PC-3 (cell line): ENCODE data around the gene SSTR4. TPM values are rescaled to one million over a fixed set of nuclear protein-coding genes. Genes with fewer than 3 reads are reported as not detected.

Experiments used
- ATAC-seq: fragments of 200-7000 bp; cut with Tn5 transposase; 2 replicates; pipeline ENCODE4 v1.9.1; 2020; ENCODE audit warnings: mild to moderate bottlenecking, moderate library complexity
- BruUV-seq: library from RNA; stranded (reverse); fragments of 400-500 nt; replicated peaks from 2 replicates; lab custom pipeline; 2021; lab: Mats Ljungman, UMichigan
- CTCF ChIA-PET: fragments of 300-600 bp; sonication (Branson Sonifier 250); formaldehyde crosslinking; loops from one replicate; lab custom pipeline; 2022; ENCODE audit warnings: antibody characterized with exemption; lab: Charles Lee
- POLR2A ChIA-PET: fragments of 300-600 bp; sonication (Branson Sonifier 250); formaldehyde crosslinking; loops from one replicate; lab custom pipeline; 2022; ENCODE audit warnings: antibody characterized with exemption; ENCODE audit not compliant: unreplicated experiment; lab: Charles Lee
- DNase-seq: peaks from one replicate; pipeline ENCODE4 v3.0.0-alpha.2; 2015
- H2AFZ ChIP-seq: fragments of 300-600 bp; sonication (generic); 2 replicates; pipeline ENCODE4 v1.6.0; 2016; ENCODE audit warnings: antibody characterized with exemption, low read length
- H3F3A ChIP-seq: fragments of 300-600 bp; sonication (generic); one replicate; pipeline ENCODE4 v1.6.0; 2017; ENCODE audit warnings: antibody characterized with exemption, low read length, control low read depth, mild to moderate bottlenecking; ENCODE audit not compliant: unreplicated experiment
- H3K27ac ChIP-seq: fragments of 300-600 bp; sonication (generic); 2 replicates; pipeline ENCODE4 v1.5.1; 2016; ENCODE audit warnings: mild to moderate bottlenecking, low read length
- H3K27me3 ChIP-seq: fragments of 300-600 bp; sonication (generic); 2 replicates; pipeline ENCODE4 v1.6.1; 2016; ENCODE audit warnings: low read length, mixed read lengths
- H3K36me3 ChIP-seq: fragments of 300-600 bp; sonication (generic); 2 replicates; pipeline ENCODE4 v1.6.1; 2016; ENCODE audit warnings: low read depth, mixed run types, low read length, mixed read lengths
- H3K4me1 ChIP-seq: fragments of 300-600 bp; sonication (generic); 2 replicates; pipeline ENCODE4 v1.5.1; 2016; ENCODE audit warnings: low read length; ENCODE audit not compliant: insufficient read depth
- H3K4me2 ChIP-seq: fragments of 300-600 bp; sonication (generic); 2 replicates; pipeline ENCODE4 v1.6.0; 2016; ENCODE audit warnings: low read length
- H3K4me3 ChIP-seq: fragments of 300-600 bp; sonication (generic); 2 replicates; pipeline ENCODE4 v1.5.1; 2016; ENCODE audit warnings: mild to moderate bottlenecking, low read length, mixed read lengths
- H3K79me2 ChIP-seq: fragments of 300-600 bp; sonication (generic); 2 replicates; pipeline ENCODE4 v1.6.1; 2017; ENCODE audit warnings: low read length, mixed read lengths
- H3K9ac ChIP-seq: fragments of 300-600 bp; sonication (generic); 2 replicates; pipeline ENCODE4 v1.6.0; 2016; ENCODE audit warnings: mild to moderate bottlenecking, low read length
- H3K9me2 ChIP-seq: fragments of 300-600 bp; sonication (generic); replicated peaks from 2 replicates; pipeline ENCODE4 v1.6.1; 2016; ENCODE audit warnings: mixed run types, low read length, mixed read lengths
- H3K9me3 ChIP-seq: fragments of 300-600 bp; sonication (generic); 2 replicates; pipeline ENCODE4 v1.6.1; 2016; ENCODE audit warnings: low read length, mixed read lengths
- H4K20me1 ChIP-seq: fragments of 300-600 bp; sonication (generic); 2 replicates; pipeline ENCODE4 v1.6.1; 2016; ENCODE audit warnings: low read length, mixed read lengths
- EZH2 ChIP-seq: fragments of 300-600 bp; sonication (generic); IDR thresholded peaks from one replicate; pipeline ENCODE4 v1.6.1; 2017; ENCODE audit warnings: antibody characterized with exemption, mild to moderate bottlenecking, low read length; ENCODE audit not compliant: unreplicated experiment
- EZH2phosphoT487 ChIP-seq: fragments of 300-600 bp; sonication (generic); IDR thresholded peaks from 2 replicates; pipeline ENCODE4 v1.6.1; 2018; ENCODE audit warnings: mild to moderate bottlenecking, antibody characterized with exemption, low read length, borderline replicate concordance
- intact Hi-C: fragments of 100-400 bp; cut with micrococcal nuclease; formaldehyde crosslinking; loops from 2 replicates; pipeline ENCODE4 v1.9.0; 2023
- total RNA-seq: library from RNA; depleted of rRNA; stranded (reverse); fragments of >200 nt; gene quantifications from 2 replicates; pipeline ENCODE4 v1.2.3, GENCODE V29; 2014
- TF ChIP-seq, protein P1 (sequence below): fragments of 300-600 bp; sonication (generic); conservative IDR thresholded peaks from 2 replicates; pipeline ENCODE4 v1.5.1; 2017; ENCODE audit warnings: antibody characterized with exemption, low read depth, mild to moderate bottlenecking, low read length

Gene SSTR4
- total RNA-seq, 1 experiment from 2014 or later, result not detected

DNA sequence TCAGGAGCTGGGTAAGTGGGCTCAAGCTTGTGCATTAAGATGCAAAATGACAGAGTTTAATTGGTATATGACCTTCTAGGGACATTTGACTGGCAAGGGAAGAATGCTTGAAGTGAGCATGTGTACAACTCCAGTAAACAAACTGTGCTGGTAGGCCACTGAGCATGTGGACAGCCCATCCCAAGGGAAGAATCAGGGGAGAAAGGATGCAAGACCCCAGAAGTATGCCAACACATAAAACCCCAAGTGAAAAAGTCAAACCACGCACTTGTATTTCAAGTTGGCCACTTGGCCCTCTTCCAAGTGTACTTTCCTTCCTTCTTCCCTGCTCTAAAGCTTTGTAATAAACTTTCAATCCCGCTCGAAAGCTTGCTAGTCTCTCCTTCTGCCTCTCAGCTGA, 24.7 kb downstream of the SSTR4 start:
- Histone ChIP-seq H3K9ac (no peak overlapping the region), H3K9me2 (no peaks in the 10 kb centered on the region), H3K36me3 (no peaks in the 10 kb centered on the region), H4K20me1 (no peaks in the 10 kb centered on the region), H3K79me2 (no peaks in the 10 kb centered on the region), H3K9me3 (no peaks in the 10 kb centered on the region), H3K4me3 (no peak overlapping the region), H3K4me2 (no peak overlapping the region), H3K4me1 (0 out of 2 replicates have a peak, but pooled peaks cover 4% of the 10 kb centered on the region), H3K27ac (no peak overlapping the region), H2AFZ (no peak overlapping the region), H3K27me3 (peaks cover 6% of the 10 kb centered on the region; the same call in 1 of the 2 replicates), H3F3A (no peaks in the 10 kb centered on the region)
- BruUV-seq, result no TSS peak
- DNase-seq (no peak), ATAC-seq (no peak)
- ChIA-PET CTCF (no interaction called here), POLR2A (no interaction called here)
- TF ChIP-seq EZH2phosphoT487 (no peak), EZH2 (no peak)
- TF ChIP-seq, protein P1, sequence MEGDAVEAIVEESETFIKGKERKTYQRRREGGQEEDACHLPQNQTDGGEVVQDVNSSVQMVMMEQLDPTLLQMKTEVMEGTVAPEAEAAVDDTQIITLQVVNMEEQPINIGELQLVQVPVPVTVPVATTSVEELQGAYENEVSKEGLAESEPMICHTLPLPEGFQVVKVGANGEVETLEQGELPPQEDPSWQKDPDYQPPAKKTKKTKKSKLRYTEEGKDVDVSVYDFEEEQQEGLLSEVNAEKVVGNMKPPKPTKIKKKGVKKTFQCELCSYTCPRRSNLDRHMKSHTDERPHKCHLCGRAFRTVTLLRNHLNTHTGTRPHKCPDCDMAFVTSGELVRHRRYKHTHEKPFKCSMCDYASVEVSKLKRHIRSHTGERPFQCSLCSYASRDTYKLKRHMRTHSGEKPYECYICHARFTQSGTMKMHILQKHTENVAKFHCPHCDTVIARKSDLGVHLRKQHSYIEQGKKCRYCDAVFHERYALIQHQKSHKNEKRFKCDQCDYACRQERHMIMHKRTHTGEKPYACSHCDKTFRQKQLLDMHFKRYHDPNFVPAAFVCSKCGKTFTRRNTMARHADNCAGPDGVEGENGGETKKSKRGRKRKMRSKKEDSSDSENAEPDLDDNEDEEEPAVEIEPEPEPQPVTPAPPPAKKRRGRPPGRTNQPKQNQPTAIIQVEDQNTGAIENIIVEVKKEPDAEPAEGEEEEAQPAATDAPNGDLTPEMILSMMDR, result no peak
- intact Hi-C loops, result no loop called here

DNA sequence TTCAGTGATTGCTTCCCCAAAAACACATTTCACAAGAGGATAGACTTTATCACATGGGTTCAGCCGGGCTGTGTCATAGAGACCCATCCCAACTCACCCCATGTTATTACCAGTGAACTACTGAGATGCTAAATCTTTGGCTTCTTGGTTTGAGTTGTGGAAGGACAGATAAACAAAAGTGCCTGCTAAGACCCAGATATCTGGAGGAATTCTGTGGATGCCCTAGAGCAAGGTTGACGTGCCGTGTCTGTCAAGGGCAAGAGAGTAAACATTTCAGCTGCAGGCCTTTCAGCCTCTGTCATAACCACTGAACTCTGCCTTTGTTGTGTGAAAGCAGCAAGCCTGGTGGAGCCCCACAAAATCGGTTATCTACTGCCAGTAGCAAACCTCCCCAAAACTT, 25.5 kb downstream of the SSTR4 start:
- no peak overlapping the region for H3K27ac ChIP-seq
- no peak overlapping the region for H3K4me3 ChIP-seq
- no peaks in the 10 kb centered on the region for H3F3A ChIP-seq
- CTCF ChIA-PET, result no interaction called here
- H4K20me1 ChIP-seq, result no peaks in the 10 kb centered on the region
- no peaks in the 10 kb centered on the region for H3K9me3 ChIP-seq
- H3K9ac ChIP-seq, result no peak overlapping the region
- no peaks in the 10 kb centered on the region for H3K9me2 ChIP-seq
- H3K4me1 ChIP-seq, result 0 out of 2 replicates have a peak, but pooled peaks cover 4% of the 10 kb centered on the region
- no peak overlapping the region for H2AFZ ChIP-seq
- TF ChIP-seq, protein P1, result no peak
- TF ChIP-seq EZH2phosphoT487, result no peak
- TF ChIP-seq EZH2, result no peak
- intact Hi-C loops, result no loop called here
- ATAC-seq (no peak), DNase-seq (no peak)
- H3K27me3 ChIP-seq, result peaks cover 13% of the 10 kb centered on the region
- H3K36me3 ChIP-seq, result no peaks in the 10 kb centered on the region
- BruUV-seq, result no TSS peak
- no peaks in the 10 kb centered on the region for H3K79me2 ChIP-seq
- POLR2A ChIA-PET, result no interaction called here
- no peak overlapping the region for H3K4me2 ChIP-seq

DNA sequence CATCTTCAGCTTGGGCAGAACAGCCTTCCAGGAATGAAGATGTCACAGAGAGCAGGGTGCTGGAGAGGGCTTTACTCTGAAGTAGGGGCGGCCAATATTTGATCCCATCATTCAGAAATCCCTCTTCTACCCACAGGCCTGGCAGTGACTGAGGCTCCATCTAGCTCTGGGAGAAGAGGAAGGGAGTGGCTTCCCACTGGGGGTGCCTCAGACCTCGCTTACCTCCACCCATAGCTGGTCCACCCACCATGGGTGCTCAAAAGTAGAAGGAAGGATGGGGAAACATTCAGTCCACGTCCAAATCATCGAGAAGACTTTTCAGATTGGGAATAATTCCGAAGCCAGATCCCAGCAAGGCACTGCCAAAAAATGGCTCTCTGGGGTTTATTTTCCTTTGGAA, 26.1 kb downstream of the SSTR4 start:
- H3F3A ChIP-seq, result no peaks in the 10 kb centered on the region
- TF ChIP-seq, protein P1, result no peak
- TF ChIP-seq EZH2 (no peak), EZH2phosphoT487 (no peak)

More for the DNA sequence above, 26.1 kb downstream of the SSTR4 start:
- no peaks in the 10 kb centered on the region for H3K79me2 ChIP-seq
- H3K9me3 ChIP-seq, result no peaks in the 10 kb centered on the region
- no peak overlapping the region for H3K27ac ChIP-seq
- H3K9ac ChIP-seq, result no peak overlapping the region
- CTCF ChIA-PET, result no interaction called here
- ATAC-seq (no peak), DNase-seq (no peak)
- no peak overlapping the region for H3K4me2 ChIP-seq
- no peak overlapping the region for H3K4me3 ChIP-seq
- H3K4me1 ChIP-seq, result 0 out of 2 replicates have a peak, but pooled peaks cover 4% of the 10 kb centered on the region
- no TSS peak for BruUV-seq
- no peaks in the 10 kb centered on the region for H3K36me3 ChIP-seq
- POLR2A ChIA-PET, result no interaction called here
- no peaks in the 10 kb centered on the region for H4K20me1 ChIP-seq
- H3K27me3 ChIP-seq, result peaks cover 17% of the 10 kb centered on the region
- no peaks in the 10 kb centered on the region for H3K9me2 ChIP-seq
- intact Hi-C loops, result no loop called here
- no peak overlapping the region for H2AFZ ChIP-seq
